Measurements from ENCODE around the gene FBXL17. TPM values are rescaled to one million over a fixed set of nuclear protein-coding genes. Genes with fewer than 3 reads are reported as not detected.

FBXL17 gene
- polyA plus RNA-seq, 1 experiment, result 5.3 TPM

- ChIA-PET CTCF (no interaction called here), POLR2A (no interaction called here)
- TF ChIP-seq CTCF (IDR thresholded peaks at IDR 0.05; ENCODE audit: insufficient read depth, low read depth, low read length), result no peak
- H3K4me3 ChIP-seq (ENCODE audit: low read depth, low read length), result no peak overlapping the region
- no peaks in the 10 kb centered on the region for H3K27me3 ChIP-seq (ENCODE audit: control insufficient read depth, insufficient read depth, low read length)
- H3K36me3 ChIP-seq (ENCODE audit: control insufficient read depth, insufficient read depth, low read length), result no peaks in the 10 kb centered on the region
- DNase-seq (ENCODE audit: low read depth), result no peak
Observed at GRCh38 chr5:108371263-108371662, 10.6 kb downstream of the FBXL17 start.

- no peak for DNase-seq (ENCODE audit: low read depth)
Observed at GRCh38 chr5:108369167-108369566, 12.7 kb downstream of the FBXL17 start.

DNA sequence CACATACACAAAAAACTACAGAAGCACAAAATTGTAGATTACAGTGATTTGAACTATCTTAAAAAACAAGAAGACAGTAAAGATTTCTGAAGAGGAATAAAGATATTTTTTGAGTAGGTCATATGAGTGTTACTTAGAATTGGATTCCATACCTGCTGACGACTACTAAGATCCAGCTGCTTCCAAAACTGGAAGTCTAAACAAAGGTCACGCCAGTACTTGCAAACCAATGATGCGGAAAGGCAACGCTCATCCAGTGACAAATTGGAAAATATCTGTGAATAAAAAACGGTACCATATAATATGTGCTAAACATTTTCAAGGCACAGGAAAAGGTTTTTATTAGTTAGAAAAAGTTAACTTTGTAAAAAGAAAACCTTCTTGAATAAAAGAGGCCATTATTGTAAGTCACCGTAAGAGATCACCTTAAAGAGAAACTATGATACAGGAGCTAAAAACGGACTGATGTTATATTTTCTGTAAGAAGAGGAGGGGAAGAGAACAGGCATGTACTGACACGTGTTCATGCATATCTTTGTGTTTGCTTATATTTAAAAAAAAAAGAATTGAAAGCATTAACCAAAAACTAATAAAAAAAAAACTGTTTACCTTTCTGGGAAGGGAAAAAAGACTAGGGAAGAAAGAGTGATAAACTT lies 14.1 kb downstream of the FBXL17 start:
- ChIA-PET POLR2A (no interaction called here), CTCF (no interaction called here)
- no peak for TF ChIP-seq CTCF (IDR thresholded peaks at IDR 0.05; ENCODE audit: insufficient read depth, low read depth, low read length)
- Histone ChIP-seq H3K36me3 (ENCODE audit: control insufficient read depth, insufficient read depth, low read length) (no peaks in the 10 kb centered on the region), H3K4me3 (ENCODE audit: low read depth, low read length) (no peak overlapping the region), H3K27me3 (ENCODE audit: control insufficient read depth, insufficient read depth, low read length) (no peaks in the 10 kb centered on the region)
- DNase-seq (ENCODE audit: low read depth), result no peak

More at GRCh38 chr5:108369167-108369566, 12.7 kb downstream of the FBXL17 start:
- Histone ChIP-seq H3K4me3 (ENCODE audit: low read depth, low read length) (no peak overlapping the region), H3K27me3 (ENCODE audit: control insufficient read depth, insufficient read depth, low read length) (no peaks in the 10 kb centered on the region), H3K36me3 (ENCODE audit: control insufficient read depth, insufficient read depth, low read length) (no peaks in the 10 kb centered on the region)
- POLR2A ChIA-PET, result no interaction called here
- CTCF ChIA-PET, result interaction anchor here (1.1 kb wide), 1 partner anchor 109 kb away, joined by 3 read pairs; no protein-coding TSS in a partner anchor
- no peak for TF ChIP-seq CTCF (IDR thresholded peaks at IDR 0.05; ENCODE audit: insufficient read depth, low read depth, low read length)

- ChIA-PET POLR2A (interaction anchor here (0.5 kb wide), 1 partner anchor 66 kb away, joined by 3 read pairs; no protein-coding TSS in a partner anchor), CTCF (no interaction called here)
- no peak for DNase-seq (ENCODE audit: low read depth)
- Histone ChIP-seq H3K27me3 (ENCODE audit: control insufficient read depth, insufficient read depth, low read length) (no peaks in the 10 kb centered on the region), H3K4me3 (ENCODE audit: low read depth, low read length) (no peak overlapping the region), H3K36me3 (ENCODE audit: control insufficient read depth, insufficient read depth, low read length) (no peaks in the 10 kb centered on the region)
- no peak for TF ChIP-seq CTCF (IDR thresholded peaks at IDR 0.05; ENCODE audit: insufficient read depth, low read depth, low read length)
Observed at GRCh38 chr5:108366500-108366899, 15.4 kb downstream of the FBXL17 start.

DNA sequence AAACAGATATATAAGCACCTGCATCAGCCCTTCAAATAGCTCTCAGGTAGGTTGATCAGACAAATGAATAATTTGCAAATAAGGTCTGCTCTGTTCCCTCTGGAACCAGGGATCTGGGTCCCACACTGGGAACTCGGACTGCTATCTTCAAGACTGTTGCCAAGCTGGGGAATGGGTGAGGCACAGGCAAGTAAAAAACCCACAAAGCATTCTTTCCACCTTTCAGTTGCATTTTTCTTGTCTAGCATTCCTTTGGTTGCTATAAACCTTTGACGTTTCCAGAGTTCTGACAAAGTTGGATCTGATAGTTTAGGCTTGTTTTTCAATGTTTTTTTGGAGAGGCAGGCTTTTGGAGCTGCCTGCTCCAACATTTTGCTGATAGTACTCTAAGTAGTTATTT lies 20.1 kb downstream of the FBXL17 start:
- no peak overlapping the region for H3K4me3 ChIP-seq (ENCODE audit: low read depth, low read length)
- ChIA-PET POLR2A (no interaction called here), CTCF (interaction anchor here (0.7 to 1.0 kb wide), 2 partner anchors 10 to 63 kb away, joined by 3 read pairs; no protein-coding TSS in a partner anchor)
- H3K27me3 ChIP-seq (ENCODE audit: control insufficient read depth, insufficient read depth, low read length), result no peaks in the 10 kb centered on the region
- DNase-seq (ENCODE audit: low read depth), result no peak
- TF ChIP-seq CTCF (IDR thresholded peaks at IDR 0.05; ENCODE audit: insufficient read depth, low read depth, low read length), result no peak
- no peaks in the 10 kb centered on the region for H3K36me3 ChIP-seq (ENCODE audit: control insufficient read depth, insufficient read depth, low read length)
